Measurements from ENCODE around the gene USP5.

DNA sequence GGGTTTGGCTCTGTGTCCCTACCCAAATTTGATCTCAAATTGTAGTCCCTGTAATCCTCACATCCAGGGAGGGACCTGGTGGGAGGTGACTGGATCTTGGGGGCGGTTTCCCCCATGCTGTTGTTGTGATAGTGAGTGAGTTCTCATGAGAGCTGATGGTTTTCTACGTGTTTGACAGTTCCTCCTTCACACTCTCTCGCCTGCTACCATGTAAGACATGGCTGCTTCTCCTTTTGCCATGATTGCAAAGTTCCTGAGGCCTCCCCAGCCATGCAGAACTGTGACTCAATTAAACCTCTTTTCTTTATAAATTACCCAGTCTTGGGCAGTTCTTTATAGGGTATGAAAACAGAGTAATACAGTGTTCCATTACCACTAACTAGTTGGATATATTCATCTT lies 42.4 kb downstream of the USP5 start:
- TF ChIP-seq, protein P1, sequence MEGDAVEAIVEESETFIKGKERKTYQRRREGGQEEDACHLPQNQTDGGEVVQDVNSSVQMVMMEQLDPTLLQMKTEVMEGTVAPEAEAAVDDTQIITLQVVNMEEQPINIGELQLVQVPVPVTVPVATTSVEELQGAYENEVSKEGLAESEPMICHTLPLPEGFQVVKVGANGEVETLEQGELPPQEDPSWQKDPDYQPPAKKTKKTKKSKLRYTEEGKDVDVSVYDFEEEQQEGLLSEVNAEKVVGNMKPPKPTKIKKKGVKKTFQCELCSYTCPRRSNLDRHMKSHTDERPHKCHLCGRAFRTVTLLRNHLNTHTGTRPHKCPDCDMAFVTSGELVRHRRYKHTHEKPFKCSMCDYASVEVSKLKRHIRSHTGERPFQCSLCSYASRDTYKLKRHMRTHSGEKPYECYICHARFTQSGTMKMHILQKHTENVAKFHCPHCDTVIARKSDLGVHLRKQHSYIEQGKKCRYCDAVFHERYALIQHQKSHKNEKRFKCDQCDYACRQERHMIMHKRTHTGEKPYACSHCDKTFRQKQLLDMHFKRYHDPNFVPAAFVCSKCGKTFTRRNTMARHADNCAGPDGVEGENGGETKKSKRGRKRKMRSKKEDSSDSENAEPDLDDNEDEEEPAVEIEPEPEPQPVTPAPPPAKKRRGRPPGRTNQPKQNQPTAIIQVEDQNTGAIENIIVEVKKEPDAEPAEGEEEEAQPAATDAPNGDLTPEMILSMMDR (IDR thresholded peaks at IDR 0.05; ENCODE audit: control extremely low read depth in 1 of 3, insufficient read depth in 1 of 3, low read depth in 1 of 3, low read length in 3 of 3), result no peak
- no peak for TF ChIP-seq RAD21 (IDR thresholded peaks at IDR 0.05 in 1 of 2, conservative IDR thresholded peaks at IDR 0.05 in 1 of 2; ENCODE audit: low read depth in 2 of 2, low read length in 2 of 2)
- TF ChIP-seq RFX5 (IDR thresholded peaks at IDR 0.05; ENCODE audit: borderline replicate concordance, low read depth, low read length), result no peak
- TF ChIP-seq SRF (IDR thresholded peaks at IDR 0.05; ENCODE audit: low read depth, low read length), result no peak

Data from H1 (cell line).